Activated CD8-positive, alpha-beta memory T cell treated with anti-CD3 and anti-CD28 coated beads for 4 hours (primary cell): Measurements from ENCODE around the gene POF1B.
"Not testable (repeated sequence)": the region's sequence is repeated elsewhere in the genome, so short reads cannot be mapped to it uniquely, and the experiment has no call there.

Experiments
- DNase-seq, 2 donors: peaks; one replicate each; pipeline ENCODE4 v3.0.0-alpha.2; 2020; ENCODE audit warnings: low read depth in 2 of 2

Gene POF1B, protein sequence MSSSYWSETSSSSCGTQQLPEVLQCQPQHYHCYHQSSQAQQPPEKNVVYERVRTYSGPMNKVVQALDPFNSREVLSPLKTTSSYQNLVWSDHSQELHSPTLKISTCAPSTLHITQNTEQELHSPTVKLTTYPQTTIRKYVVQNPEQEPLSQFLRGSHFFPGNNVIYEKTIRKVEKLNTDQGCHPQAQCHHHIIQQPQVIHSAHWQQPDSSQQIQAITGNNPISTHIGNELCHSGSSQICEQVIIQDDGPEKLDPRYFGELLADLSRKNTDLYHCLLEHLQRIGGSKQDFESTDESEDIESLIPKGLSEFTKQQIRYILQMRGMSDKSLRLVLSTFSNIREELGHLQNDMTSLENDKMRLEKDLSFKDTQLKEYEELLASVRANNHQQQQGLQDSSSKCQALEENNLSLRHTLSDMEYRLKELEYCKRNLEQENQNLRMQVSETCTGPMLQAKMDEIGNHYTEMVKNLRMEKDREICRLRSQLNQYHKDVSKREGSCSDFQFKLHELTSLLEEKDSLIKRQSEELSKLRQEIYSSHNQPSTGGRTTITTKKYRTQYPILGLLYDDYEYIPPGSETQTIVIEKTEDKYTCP

DNA sequence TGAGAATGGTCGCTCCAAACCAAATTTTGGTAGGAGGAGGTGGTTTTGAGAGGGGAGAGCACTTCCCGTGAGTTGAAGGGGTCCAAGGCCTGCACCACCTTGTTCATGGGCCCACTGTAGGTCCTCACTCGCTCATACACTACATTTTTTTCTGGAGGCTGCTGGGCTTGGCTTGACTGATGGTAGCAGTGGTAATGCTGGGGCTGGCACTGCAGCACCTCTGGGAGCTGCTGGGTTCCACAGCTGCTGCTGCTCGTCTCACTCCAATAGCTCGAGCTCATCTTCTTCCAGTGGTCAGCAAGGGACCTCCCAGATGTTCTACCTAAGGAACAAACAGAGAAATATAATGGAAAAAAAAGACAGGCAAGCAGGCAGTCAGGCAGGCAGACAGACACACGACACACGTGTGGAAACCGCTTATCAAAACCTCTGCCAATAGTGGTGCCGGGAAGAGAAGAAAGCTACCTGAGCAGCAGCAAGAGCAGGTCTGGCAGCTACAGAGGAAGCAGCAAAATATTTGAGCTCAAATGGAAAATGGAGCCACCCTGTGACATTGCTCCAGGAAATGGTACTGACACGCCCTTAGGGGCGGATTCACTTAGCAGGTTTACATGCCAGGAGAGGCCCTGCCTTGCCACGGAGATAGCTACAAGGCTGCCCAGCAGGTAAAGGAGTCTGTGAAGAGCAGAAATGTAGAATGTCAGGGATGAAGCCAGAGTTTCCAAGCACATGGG, at the start of gene POF1B:
Gene POF1B, minus strand, starts transcription at position 492 of the 734 bp plus-strand sequence. Its CDS starts 211 bp downstream, at position 281.
- DNase-seq: no peak

DNA sequence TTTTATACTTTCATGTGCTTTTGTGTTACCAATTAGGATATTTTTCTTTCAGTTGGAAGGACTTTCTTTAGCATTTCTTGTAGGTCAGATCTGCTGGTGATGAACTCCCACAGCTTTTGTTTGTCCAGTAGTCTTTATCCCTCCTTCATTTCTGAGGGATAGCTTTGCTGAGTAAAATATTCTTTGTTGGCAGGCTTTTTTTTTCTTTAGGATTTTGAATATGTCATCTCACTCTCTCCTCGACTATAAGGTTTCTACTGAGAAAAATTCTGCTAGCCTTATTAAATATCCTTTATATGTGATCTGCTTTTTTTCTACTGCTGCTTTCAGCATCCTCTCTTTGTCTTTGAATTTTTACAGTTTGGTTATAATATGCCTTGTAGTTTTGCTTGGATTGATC, 49.6 kb upstream of the POF1B start:
- DNase-seq: no peak

DNA sequence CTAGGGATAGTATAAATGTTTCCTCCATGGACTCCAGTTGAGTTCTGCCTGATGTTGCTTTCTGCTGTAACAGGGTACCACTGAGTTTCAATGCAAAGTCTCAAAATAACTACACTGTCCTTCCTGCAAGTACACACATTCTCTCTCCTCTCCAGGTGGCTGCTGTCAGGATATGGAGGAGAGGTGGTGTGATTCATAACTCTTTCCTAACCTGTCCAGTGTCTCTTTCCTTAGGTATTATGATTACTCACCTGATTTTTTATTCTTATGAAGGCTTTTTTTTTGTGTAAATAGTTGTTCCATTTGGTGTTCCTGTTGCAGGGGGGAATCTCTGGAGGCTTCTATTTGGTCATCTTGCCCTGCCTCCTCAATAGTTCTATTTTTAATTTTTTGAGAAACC, 39.8 kb upstream of the POF1B start:
- no peak for DNase-seq

DNA sequence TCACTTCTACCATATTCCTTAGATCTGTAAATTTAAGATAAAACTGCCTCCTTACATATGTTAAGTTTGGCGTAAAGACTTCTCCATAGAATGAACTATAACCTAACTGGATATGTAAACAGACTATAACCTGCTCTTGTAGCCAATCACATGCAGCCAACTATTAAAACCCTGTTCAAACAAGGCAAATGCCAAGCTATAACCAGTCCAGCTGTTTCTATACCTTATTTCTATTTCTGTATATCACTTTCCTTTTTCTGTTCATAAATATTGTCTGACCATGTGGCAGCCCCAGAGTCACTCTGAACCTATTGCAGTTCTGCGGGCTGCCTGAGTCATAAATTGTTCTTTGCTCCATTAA, 12.4 kb upstream of the POF1B start:
- DNase-seq: no peak

DNA sequence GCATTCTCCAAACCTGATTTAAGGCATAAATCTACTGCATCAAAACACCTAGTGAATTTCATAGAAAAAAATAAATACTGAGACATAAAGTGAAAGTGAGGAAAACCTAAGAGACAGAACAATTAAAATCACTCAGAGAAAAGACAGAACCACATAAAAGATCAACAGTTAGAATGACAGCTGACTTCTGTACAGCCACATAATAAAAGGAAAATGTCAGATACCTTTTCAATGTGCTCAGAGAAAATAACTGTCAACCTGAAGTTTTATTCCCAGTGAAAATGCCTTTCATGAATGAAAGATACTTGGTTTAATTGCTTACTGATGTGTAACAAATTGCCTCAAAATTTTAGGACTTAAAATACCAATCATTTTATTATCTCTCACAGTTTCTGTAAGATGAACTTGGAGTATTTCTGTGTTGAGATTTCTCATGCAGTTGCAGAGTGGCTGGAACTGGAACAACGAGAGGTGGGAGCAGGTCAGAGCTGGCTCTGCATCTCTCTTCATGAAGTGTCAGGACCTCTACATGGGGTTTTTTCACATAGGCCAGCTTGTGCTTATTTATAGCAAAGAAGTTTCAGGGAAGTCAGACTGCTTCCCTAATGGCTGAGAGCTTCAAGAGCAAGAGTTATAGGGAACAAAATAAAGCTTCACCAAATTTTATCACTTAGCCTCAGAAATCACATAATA, 11.9 kb upstream of the POF1B start:
- no peak for DNase-seq

DNA sequence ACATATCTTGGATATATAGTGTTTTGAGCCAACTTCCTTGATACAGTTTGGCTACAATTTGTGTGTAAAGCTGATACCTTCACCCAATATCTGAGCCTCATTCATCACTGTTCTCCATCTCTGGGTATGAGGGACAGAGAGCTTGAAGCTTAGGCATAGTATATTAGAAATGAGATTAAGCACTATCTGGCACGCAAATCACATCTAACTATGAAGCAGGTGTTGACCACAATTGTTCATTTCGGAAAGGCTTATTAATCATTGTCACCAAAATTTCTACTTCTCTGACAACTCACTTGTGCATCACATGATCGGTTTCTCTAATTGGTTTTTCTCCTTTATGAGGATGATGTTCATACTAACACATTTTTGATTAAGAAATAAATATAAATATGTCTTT, 2.1 kb upstream of the POF1B start:
- DNase-seq: no peak

DNA sequence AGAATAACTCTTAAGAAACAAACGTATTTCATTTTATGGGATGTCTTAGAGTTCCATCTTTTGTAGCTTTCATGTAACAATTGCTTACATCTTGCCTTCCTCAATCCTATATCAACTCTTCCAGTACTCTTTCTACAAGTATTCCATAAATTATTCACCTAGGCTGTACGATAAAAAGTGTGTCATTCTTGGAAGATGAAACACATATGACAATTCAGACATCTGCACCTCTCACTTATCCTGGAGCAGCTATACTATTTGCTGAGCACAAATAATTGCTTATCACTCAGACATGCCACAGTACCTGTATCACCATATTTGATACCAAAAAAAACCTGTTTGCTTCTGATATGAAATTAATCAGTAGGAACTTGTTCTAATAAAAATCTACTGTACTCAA, 1.0 kb downstream of the POF1B start:
- no peak for DNase-seq

DNA sequence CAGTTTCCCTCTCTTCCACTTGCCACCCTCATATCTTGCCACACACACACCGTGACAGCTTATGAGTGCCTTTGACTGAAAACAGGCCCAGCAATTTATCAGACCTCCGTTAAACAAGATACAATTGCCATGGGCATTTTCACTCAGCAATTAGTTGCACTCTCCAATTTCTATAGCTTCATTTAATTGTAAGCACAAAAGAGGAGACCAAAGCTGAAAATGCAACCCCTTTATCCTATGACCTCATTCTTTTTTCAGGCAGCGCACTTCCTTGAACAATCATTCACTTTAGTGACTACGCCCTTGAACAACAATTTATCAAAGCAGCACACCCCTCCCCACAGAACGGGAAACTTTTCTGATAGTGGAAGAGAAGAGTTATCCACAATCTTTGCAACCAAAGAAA, 4.1 kb downstream of the POF1B start:
- DNase-seq: no peak

DNA sequence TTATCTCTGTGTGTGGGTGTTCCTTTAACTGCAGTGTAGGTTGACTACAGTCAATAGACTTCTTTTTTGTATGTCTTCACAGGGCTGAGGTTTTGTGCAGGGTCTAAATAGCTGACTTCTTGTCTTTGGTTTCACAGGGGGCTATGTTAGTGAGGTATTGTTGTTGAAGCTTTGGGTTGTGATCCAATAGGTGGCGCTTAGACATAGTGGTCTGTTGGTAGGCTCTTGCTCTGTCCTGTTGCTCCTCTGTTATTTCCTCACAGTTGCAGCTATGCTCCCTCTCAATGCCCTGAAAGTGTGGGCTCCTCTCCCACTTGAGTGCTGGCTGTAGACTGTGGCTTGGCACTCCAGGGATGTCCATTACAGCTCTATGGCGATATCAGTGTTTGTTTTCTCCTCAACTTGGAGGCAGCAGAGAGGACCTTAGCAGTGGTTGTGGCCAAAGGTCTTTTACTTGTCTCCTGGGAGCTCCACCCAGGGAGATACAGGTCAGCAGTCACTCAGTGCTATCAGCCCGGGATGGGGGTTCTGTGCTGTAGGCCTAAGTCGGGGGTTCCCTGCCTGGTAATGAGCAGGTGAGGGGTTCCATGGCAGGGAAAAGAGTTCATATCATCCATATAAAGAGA, 14.0 kb downstream of the POF1B start:
- DNase-seq: no peak

DNA sequence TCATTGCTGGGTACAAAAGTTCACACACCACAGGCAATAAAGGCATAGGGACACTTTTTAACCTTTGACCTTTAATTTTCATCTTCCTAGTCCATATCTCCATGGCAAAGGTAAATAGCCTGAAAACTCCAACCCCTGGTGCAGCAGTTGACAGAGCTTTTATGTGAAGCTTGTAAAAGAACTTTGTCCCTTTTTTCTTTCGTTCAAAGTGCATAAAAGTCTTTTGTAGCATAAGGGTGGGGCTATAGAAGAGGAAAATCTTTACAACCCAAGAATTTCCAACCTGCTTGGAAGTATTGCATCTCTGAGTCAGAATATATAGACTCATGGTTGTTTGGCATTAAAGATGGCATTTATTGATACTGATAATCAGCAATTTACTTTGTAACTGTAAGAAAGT, 20.4 kb downstream of the POF1B start:
- no peak for DNase-seq

DNA sequence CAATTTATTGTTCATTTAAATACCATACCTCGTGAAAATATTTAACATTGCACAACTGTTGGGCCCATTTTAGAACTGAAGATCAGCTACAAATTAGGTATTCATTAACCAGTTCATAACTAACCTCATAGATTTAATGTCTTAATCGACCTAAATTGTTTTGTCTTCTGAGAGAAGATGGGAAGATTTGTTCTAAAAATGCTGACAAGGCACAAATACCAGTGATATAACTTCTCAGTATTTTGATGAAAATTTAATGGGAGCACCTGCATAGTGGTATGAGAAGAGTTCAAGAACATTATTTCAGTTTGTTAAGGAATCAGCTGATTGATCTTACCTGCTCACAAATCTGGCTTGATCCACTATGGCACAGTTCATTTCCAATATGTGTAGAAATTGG, 33.9 kb downstream of the POF1B start:
- DNase-seq: no peak

DNA sequence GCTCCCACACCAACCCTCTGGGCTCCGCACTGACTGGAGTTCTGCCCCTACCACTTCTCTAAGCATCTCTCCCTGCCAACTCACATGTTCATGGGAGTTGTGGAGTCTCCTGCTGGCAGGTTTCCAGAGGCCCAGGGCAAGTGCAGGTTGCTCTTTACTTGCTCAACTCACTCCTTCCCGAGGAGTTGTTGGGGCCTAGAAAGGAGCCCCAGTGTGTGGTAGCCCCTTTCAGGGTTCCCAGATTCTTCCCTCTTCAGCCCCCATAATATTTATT, 52.5 kb downstream of the POF1B start:
- DNase-seq: no peak

DNA sequence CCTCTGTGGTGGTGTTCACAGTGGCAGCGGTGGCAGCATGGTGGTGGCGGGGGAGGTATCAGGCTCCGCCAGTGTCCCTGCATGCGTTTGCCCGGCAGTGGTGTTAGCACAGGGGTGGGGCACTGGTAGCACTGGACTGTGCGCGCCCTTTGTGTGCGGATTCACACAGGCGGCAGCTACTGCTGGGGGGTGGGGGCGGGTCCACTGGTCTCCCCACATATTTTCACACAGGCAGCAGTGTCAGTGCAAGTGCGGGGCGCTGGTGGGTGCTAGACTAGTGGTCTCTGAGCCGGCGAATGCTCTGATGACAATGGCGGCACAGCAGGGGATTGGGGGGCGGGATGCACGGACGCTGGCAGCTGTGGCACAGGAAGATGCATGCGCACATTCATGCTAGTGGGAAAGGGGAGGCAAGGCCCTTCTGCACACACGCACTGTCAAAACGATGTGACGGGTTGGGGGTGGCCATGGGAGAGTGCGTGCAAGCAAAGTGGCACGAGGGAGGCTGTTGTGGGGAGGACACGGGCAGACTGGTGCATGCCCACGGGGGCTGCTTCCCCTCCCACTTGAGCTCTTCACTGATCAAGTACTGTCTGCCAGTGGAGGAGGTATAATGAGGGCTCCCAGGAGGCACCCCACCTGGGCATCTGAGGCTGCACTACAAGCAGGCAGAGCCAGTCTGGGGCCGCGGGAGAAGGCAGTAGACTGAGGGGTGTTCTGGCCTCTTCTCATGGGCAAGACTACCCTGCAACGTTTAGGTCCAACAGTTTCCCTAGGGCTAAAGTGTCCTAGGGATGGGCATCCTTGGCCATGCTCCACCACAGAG, 53.0 kb downstream of the POF1B start:
- DNase-seq: no peak

DNA sequence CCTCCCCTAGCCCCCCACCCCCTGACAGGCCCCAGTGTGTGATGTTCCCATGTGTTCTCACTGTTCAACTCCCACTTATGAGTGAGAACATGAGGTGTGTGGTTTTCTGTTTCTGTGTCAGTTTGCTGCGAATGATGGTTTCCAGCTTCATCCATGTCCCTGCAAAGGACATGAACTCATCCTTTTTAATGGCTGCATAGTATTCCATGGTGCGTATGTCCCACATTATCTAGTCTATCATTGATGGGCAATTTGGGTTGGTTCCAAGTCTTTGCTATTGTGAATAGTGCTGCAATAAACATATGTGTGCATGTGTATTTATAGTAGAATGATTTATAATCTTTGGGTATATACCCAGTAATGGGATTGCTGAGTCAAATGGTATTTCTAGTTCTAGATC, 68.1 kb downstream of the POF1B start:
- not testable (repeated sequence) for DNase-seq

DNA sequence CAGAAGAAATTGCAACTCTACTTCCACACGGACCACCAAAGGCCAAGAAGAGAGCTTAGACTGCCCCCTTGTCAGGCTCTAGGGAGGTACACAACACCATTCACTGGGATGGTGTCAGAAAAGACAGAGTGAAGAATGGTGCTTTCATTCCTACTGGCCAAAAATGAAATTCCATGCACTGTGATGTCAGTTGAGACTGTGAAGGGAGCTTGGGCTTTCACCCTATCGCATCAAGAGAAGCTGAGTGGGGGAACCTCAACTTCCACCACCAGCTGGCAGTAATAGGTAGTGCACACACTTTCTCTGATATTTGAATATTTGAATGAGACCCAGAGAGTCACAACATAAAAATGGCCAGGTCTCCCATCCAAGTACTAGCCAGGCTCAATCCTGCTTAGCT, 69.7 kb downstream of the POF1B start:
- no peak for DNase-seq

DNA sequence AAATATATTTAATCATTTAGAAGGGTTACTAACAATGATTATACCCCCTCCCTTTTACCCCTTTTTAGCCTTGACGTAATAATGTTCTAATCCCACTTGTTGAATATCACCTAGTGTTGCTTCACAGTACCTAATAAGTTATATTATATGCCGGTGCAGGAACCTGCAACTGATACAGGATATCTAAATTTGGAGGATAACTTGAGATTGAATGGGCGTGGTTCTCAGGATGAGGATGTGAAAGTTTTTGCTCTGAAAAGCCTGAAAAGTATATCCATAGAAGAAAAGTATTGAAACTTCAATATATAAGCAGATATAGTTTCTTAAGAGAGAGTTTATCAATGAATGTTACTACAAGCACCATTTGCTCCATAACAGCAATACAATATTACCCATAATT, 75.9 kb downstream of the POF1B start:
- DNase-seq: no peak

DNA sequence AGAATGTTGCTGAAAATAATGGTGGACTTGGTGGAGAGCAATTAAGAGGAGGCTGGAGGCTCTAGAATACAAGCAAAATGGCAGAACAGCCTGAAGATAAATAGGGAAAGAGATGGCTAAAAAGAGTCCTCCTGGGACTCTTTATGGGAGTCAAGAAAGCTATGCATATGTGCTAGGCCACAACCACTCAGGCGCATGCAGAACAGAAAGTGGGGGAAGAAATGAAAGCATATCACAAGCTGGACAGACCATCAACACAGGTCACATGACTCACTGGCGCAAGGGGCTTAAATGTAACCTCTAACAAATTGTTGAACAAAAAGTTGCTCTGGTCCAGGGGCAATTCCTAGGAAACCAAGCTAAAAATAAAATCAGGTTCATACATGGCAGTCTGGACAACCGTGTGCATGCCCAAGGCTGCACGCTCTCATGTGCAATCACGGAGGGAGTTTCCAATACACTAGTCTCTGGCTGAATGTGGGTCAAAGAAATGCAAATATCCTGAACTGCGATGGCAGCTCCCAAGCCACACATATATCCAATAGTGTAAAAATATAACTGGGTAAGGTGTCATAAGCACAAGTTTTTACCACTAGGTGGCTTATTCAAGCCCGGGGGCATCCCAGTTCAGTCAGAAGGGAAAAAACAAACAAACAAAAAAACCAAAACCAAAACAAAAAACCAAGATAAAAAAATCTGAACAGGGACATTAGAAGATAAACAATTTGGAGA, 90.3 kb downstream of the POF1B start:
- DNase-seq: no peak

DNA sequence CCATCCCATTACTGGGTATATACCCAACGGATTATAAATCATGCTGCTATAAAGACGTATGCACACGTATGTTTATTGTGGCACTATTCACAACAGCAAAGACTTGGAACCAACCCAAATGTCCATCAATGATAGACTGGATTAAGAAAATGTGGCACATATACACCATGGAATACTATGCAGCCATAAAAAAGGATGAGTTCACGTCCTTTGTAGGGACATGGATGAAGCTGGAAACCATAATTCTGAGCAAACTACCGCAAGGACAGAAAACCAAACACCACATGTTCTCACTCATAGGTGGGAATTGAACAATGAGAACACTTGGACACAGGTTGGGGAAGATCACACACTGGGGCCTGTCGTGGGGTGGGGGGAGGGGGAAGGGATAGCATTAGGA, 94.2 kb downstream of the POF1B start:
- DNase-seq: not testable (repeated sequence)

DNA sequence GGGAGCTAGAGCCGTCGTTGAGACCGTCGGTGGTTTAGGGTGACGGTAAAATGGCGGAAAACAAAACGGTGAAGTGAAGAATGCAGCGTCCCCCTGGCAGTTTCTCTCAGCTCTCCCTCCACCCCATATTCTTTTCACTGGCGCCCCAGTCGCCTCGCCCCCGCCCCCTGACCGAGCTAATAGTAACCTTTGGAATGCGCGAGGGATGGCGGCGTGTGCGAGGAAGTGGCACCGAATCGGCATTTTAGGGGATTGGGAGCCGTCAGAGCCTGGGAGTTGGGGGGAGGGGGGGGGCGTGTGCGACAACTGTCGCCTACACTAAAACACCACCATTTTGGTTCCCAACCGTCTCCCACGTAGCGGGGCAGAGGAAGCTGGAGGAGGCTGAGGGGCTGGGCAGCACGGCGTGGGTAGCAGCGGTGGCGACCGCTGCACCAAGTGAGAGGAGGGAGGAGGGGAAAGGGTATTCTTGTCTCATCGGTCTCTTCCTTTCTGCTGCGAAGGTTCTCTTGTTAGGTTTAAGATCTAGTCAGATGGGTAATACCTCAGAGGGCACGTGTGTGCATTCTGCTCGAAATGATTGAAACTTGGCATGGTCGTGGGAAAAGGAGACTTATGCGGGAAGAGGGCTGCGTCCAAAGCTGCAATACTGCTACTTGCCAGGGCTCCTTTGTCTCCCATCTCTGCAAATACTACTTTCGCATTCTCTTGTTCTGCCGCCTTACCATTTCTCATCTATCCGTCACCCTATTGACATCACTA, 134.8 kb downstream of the POF1B start:
- DNase-seq: no peak
